BJ (cell line): Measurements from ENCODE around the gene ANKRD44. TPM values are rescaled to one million over a fixed set of nuclear protein-coding genes. Genes with fewer than 3 reads are reported as not detected.
"Not testable (repeated sequence)": the region's sequence is repeated elsewhere in the genome, so short reads cannot be mapped to it uniquely, and the experiment has no call there.

Experiments
- CTCF ChIA-PET: fragments of 350-600 bp; formaldehyde crosslinking; extraction: SDS; loops from one replicate; lab custom pipeline; 2021; ENCODE audit warnings: antibody characterized with exemption, inconsistent platforms; lab: Yijun Ruan, JAX
- POLR2A ChIA-PET: fragments of 300-600 bp; sonication (Branson Sonifier 250); formaldehyde crosslinking; extraction: SDS; loops from one replicate; lab custom pipeline; 2021; ENCODE audit warnings: antibody characterized with exemption; lab: Charles Lee
- DNase-seq: peaks from one replicate; pipeline ENCODE4 v3.0.0-alpha.2; 2011; ENCODE audit warnings: low read depth
- H3K27me3 ChIP-seq: 2 replicates; pipeline ENCODE4 v1.6.0; 2011; ENCODE audit warnings: low read length; ENCODE audit not compliant: control insufficient read depth, insufficient read depth
- H3K36me3 ChIP-seq: 2 replicates; pipeline ENCODE4 v1.5.1; 2011; ENCODE audit warnings: low read length; ENCODE audit not compliant: control insufficient read depth, insufficient read depth
- H3K4me3 ChIP-seq: 2 replicates; pipeline ENCODE4 v1.5.1; 2011; ENCODE audit warnings: low read depth, mild to moderate bottlenecking, control low read depth, low read length
- polyA plus RNA-seq: library from polyadenylated mRNA; depleted of rRNA; stranded (reverse); fragments of >200 nt; gene quantifications from 2 replicates; pipeline ENCODE4 v1.2.3, GENCODE V29; 2011
- TF ChIP-seq, protein P1 (sequence below): IDR thresholded peaks from 2 replicates; pipeline ENCODE4 v1.5.1; 2011; ENCODE audit warnings: low read depth, mild to moderate bottlenecking, control low read depth, inconsistent platforms, low read length, moderate library complexity; ENCODE audit not compliant: insufficient read depth

ANKRD44 gene
- polyA plus RNA-seq, 1 experiment, result 12.4 TPM

DNA sequence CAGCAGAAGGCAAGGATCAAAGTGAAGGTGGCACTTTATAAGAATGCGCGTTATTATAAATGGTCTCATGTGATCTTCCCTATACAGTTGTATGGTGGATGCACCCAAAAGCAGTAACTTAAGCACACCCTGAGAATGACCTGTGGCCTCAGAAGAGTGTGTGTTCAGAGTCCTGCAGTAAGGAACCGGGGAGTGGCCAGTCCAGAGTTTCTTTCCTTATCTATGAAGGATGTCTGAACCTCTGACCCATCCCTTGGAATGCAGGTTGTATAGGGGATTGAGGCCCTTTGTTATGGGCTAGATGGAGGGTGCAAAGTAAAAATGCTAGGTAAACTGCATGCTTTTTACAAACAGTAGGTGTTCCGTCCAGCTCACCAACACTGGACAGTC is 43.6 kb upstream of the ANKRD44 start:
- DNase-seq, result no peak
- no peaks in the 10 kb centered on the region for H3K36me3 ChIP-seq
- TF ChIP-seq, protein P1, sequence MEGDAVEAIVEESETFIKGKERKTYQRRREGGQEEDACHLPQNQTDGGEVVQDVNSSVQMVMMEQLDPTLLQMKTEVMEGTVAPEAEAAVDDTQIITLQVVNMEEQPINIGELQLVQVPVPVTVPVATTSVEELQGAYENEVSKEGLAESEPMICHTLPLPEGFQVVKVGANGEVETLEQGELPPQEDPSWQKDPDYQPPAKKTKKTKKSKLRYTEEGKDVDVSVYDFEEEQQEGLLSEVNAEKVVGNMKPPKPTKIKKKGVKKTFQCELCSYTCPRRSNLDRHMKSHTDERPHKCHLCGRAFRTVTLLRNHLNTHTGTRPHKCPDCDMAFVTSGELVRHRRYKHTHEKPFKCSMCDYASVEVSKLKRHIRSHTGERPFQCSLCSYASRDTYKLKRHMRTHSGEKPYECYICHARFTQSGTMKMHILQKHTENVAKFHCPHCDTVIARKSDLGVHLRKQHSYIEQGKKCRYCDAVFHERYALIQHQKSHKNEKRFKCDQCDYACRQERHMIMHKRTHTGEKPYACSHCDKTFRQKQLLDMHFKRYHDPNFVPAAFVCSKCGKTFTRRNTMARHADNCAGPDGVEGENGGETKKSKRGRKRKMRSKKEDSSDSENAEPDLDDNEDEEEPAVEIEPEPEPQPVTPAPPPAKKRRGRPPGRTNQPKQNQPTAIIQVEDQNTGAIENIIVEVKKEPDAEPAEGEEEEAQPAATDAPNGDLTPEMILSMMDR, result no peak
- CTCF ChIA-PET, result no interaction called here
- POLR2A ChIA-PET, result no interaction called here
- H3K27me3 ChIP-seq, result no peaks in the 10 kb centered on the region; the same call in none of the 2 replicates
- no peak overlapping the region for H3K4me3 ChIP-seq

DNA sequence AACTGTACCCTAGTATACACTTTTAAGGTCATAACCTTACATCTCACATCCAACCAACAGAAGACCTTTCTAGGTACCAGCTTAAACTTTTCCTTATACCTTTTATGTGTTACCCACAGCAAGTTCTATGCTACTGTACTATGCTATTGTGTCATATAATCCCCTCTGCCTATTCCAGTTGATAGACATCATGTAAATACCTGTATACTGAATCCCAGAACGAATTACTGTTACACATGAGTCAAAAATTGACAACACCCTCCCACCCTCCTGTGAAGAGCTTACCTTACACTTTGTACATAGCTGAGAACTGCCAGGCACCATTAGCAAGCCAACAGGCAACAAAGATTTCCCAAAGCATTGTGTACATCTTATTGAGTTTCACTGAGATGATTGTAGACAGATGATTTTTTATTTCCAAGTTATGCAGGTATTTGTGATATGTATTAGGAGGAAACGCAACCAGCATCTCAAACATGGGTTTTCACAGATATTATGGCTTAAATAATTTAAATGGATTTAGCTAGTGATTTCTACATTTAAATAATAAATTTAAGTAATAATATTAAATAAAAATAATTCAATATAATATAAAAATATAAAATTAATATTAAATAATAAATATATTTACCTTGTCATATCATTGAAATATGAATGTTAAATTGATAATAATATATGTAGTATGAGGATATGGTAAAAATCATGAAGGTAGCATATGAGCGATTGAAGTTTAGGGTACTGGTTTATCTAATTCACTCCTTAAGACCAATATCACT is 43.0 kb upstream of the ANKRD44 start:
- H3K27me3 ChIP-seq, result no peaks in the 10 kb centered on the region; the same call in none of the 2 replicates
- DNase-seq, result no peak
- TF ChIP-seq, protein P1, result no peak
- ChIA-PET POLR2A (no interaction called here), CTCF (no interaction called here)
- H3K36me3 ChIP-seq, result no peaks in the 10 kb centered on the region
- no peak overlapping the region for H3K4me3 ChIP-seq

DNA sequence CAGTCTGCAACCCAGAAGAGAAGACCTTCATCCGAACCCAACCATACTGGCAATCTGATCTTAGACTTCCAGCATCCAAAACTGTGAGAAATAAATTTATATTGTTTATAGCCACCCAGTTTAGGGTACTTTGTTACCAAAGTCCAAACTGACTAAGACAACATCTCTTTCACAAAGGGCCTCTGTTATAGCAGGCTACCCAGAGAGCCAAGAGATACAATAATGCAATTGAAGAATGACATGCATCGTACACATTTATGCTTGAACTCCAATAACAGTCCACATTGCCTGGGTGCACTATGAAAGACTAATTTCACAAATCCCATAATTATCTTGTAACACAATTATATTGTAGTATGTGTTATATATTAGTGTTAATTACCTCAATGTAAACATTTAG is 39.1 kb upstream of the ANKRD44 start:
- Histone ChIP-seq H3K36me3 (no peaks in the 10 kb centered on the region), H3K4me3 (no peak overlapping the region), H3K27me3 (no peaks in the 10 kb centered on the region)
- TF ChIP-seq, protein P1, result no peak
- ChIA-PET POLR2A (no interaction called here), CTCF (no interaction called here)
- DNase-seq, result no peak

DNA sequence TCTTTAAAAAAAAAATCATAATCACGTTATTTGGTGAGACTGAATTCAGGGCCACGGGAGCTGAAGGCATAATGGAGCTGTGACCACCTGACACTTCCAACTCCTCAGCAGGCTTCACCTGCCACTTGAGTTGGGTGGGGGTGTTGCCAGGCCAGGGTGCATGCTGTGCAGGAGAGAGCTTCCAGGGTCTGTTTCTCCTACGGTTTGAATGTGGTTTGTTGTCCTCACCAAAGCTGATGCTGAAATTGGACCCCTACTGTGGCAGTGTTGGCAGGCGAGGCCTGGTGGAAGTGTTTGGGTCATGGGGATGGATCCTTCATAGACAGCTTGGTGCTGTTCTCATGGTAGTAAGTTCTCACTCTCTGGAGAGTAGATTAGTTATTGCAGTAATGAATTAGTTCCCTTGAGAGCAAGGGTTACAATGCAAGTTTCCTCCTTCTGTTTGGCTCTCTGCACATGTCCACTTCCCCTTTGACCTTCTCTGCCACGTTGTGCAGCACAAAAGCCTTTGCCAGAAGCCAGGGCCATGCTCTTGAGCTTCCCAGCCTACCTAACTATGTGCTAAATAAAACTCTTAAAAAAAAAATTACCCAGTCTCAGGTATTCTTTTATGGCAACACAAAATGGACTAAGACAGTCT is 38.3 kb upstream of the ANKRD44 start:
- no peak for DNase-seq
- ChIA-PET CTCF (no interaction called here), POLR2A (no interaction called here)
- H3K27me3 ChIP-seq, result no peaks in the 10 kb centered on the region
- no peak overlapping the region for H3K4me3 ChIP-seq
- no peaks in the 10 kb centered on the region for H3K36me3 ChIP-seq
- TF ChIP-seq, protein P1, result no peak

DNA sequence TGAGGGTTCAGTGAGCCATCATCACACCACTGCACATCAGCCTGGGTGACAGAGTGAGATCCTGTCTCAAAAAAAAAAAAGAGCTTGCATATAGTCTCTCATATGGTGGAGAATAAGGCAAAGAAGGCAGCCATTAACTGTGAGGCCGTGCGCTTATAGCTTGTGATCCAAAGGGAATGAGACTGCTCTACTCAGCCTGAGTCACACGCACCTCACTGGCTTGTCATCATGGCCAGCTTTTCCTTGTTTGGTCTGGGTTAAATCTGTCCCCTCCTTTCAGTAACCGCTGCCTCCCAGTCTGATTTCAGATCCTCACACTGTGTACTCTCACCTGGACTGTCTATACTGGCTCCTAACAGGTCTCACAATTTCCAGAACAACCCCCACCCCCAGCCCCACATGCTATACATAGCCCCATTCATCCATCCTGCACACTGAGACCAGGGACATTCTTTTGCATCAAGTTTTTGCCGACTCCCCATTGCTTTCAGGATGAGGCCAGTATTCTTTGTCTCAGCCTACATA is 35.3 kb upstream of the ANKRD44 start:
- H3K4me3 ChIP-seq, result no peak overlapping the region
- no peak for DNase-seq
- H3K36me3 ChIP-seq, result no peaks in the 10 kb centered on the region
- TF ChIP-seq, protein P1, result no peak
- POLR2A ChIA-PET, result no interaction called here
- no peaks in the 10 kb centered on the region for H3K27me3 ChIP-seq
- CTCF ChIA-PET, result interaction anchor here (0.7 kb wide), 1 partner anchor 14 kb away, joined by 3 read pairs; no protein-coding TSS in a partner anchor

DNA sequence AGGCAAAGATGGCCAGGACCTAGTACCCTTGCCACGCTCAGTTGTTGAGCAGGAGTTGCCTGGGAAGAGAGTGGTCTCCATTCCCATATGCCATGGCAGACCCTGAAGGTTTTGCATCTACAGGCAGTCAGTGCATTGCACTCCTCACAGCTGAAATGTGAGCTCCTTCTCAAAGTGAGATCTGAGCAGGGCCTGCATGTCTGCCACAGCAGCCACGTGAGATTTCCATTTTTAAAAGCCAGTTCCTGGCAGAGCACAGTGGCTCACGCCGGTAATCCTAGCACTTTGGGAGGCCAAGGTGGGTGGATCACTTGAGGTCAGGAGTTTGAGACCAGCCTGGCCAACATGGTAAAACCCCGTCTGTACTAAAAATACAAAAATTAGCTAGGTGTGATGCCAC is 33.4 kb upstream of the ANKRD44 start:
- DNase-seq, H3K4me3 ChIP-seq, POLR2A ChIA-PET, H3K27me3 ChIP-seq, H3K36me3 ChIP-seq: not testable (repeated sequence)
- CTCF ChIA-PET, result interaction anchor here (0.9 to 1.2 kb wide), 2 partner anchors 10 to 152 kb away, joined by 3 to 4 read pairs; no protein-coding TSS in a partner anchor
